Ovary (tissue), 3 donors: ENCODE measurements around the gene TNRC6A.

ENCODE experiments used
- EP300 ChIP-seq: sonication (generic); formaldehyde crosslinking; IDR thresholded peaks from one replicate; pipeline ENCODE4 v1.6.1; 2017; ENCODE audit warnings: antibody characterized with exemption
- POLR2A ChIP-seq: fragments of 450-650 bp; IDR thresholded peaks from one replicate; pipeline ENCODE4 v1.6.1; 2017; ENCODE audit warnings: antibody characterized with exemption, mild to moderate bottlenecking, moderate library complexity
- TF ChIP-seq, protein P1 (sequence below), 3 donors: fragments of 450-650 bp in 2 of 3; fragments of 200-600 bp in 1 of 3; IDR thresholded peaks; one replicate each; pipeline versions ENCODE4 v1.5.1 to v1.8.0; 2016 to 2022; ENCODE audit warnings: antibody characterized with exemption in 3 of 3, mild to moderate bottlenecking in 1 of 3
- donor health status: DM: no; HTN: no; CAD: no.

DNA sequence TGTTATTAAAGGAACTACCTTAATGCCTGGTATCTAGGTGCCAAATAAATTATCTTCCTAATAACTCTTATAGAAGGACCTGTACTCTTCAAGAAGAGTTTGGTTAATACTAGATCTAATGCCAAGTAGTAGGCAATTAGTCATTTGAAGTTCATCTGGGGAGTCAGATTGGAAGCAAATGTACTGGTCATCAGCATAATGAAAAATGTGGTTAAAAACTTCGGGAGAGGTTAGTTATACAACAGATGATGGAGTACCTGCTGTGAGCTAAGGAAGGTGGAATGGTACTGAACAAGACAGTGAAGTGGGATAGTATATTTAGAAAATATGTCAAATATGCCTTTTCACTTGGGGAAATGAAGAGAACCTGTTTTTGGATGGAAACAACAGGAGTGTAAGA is 49.2 kb downstream of the TNRC6A start:
- TF ChIP-seq, protein P1, sequence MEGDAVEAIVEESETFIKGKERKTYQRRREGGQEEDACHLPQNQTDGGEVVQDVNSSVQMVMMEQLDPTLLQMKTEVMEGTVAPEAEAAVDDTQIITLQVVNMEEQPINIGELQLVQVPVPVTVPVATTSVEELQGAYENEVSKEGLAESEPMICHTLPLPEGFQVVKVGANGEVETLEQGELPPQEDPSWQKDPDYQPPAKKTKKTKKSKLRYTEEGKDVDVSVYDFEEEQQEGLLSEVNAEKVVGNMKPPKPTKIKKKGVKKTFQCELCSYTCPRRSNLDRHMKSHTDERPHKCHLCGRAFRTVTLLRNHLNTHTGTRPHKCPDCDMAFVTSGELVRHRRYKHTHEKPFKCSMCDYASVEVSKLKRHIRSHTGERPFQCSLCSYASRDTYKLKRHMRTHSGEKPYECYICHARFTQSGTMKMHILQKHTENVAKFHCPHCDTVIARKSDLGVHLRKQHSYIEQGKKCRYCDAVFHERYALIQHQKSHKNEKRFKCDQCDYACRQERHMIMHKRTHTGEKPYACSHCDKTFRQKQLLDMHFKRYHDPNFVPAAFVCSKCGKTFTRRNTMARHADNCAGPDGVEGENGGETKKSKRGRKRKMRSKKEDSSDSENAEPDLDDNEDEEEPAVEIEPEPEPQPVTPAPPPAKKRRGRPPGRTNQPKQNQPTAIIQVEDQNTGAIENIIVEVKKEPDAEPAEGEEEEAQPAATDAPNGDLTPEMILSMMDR (IDR thresholded peaks at IDR 0.05), result no peak
- no peak for TF ChIP-seq EP300
- no peak for TF ChIP-seq POLR2A
